CD4-positive, alpha-beta T cell treated with Interleukin-10 for 1 hour (primary cell): Measurements from ENCODE around the gene TSHZ3.

Experiments
- DNase-seq: peaks from one replicate; pipeline ENCODE4 v3.0.0-alpha.2; 2020

Gene TSHZ3

DNA sequence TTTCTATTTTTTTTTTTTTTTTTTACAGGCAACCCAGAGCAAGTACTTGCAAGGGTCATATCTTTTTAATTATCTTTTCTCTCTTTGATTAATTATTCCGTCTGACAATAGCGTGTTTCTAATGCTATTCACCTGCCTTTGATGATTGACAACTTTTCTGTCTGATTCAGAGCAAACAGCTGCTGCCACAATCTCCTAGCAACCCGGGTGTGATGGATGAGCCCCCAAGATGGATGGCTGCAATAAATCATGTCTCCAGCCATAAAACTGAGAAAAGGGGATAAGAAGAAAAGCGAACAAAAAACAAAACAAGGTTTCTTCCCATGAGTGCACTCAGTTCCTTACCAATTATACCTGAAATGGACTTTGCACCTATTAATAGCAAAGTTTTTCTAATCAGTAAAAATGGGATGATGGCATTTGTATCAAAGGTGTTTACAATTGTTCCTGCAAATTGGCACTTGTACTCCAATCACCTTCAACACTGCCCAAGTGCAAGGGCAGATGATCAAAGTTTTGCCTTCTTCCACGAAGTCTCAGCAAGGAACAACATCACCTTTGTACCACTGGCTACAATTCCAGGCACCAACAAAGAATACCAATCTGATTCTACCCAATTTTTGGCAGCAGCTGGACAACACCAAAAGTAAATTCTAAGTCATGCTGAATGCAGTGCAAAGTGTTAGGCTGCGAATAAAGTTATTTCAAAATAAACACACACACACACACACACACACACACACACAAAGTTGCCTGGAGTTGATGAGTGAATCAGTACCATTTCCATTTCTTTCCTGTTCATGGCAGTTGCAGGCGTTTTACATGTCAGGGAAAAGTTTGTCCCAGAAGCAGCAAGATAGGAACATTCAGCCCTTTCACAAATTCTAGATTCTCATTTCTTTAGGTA is 12.0 kb downstream of the TSHZ3 start:
- no peak for DNase-seq

DNA sequence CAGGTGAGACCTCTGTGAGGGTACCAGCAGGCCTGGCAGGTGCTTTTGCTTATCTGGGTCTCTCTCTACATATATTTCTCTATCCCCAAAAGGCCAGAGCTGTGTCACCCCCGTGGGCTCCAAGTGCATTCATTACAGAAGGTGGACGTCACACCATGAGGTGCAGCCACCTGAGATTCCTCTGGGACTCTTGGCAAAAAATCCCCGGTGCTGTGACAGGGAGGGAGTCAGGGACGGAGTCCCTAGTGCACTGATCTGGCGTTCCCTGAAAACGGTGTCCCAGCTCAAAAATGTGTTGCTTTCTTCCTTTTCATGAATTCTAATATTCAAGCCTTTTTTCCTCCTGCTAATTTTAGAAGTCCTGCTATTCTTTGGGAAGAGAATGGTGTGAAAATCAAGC is 13.5 kb downstream of the TSHZ3 start:
- DNase-seq = no peak

- no peak for DNase-seq
Observed at GRCh38 chr19:31334849-31335624, 14.2 kb downstream of the TSHZ3 start.

DNA sequence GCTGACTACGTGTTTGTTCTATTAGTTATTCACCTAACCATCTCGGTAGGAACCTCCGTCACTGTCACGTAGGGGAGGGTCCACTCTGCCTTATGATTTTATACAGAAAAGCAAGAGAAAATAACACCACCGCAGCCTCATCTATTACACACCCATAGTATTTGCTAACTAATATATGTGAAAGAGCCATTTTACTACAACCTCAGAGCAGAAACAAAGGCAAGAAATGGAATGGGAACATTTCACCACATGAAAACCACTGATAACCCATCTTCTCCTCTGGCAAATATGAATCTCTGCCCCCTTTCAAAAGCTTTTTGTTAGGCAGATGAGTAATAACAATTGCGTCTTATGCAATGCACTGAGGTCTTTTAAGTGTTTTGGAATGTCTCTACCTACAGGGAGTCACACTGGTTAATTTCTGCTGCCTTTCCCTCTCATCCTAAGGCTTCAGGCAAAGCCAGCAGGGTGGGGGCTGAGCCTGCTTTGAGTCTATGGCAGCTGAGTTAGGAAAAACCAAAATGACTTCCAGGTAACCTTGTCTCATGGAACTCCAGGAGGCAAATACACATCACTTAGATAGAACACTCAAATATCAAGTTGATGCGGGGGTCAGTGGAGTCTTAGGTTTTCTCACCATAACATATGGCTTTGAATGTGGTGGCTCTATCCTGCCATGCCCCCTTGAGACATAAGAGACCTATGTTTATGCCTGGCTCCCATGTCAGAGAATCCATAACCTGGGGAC is 15.0 kb downstream of the TSHZ3 start:
- no peak for DNase-seq

- no peak for DNase-seq
Observed at GRCh38 chr19:31332096-31332495, 17.1 kb downstream of the TSHZ3 start.

- DNase-seq = no peak
Observed at GRCh38 chr19:31331536-31331935, 17.7 kb downstream of the TSHZ3 start.

GRCh38 chr19:31330761-31331160 is 18.5 kb downstream of the TSHZ3 start:
- DNase-seq = no peak

GRCh38 chr19:31330237-31330636 is 19.0 kb downstream of the TSHZ3 start:
- DNase-seq = no peak

DNA sequence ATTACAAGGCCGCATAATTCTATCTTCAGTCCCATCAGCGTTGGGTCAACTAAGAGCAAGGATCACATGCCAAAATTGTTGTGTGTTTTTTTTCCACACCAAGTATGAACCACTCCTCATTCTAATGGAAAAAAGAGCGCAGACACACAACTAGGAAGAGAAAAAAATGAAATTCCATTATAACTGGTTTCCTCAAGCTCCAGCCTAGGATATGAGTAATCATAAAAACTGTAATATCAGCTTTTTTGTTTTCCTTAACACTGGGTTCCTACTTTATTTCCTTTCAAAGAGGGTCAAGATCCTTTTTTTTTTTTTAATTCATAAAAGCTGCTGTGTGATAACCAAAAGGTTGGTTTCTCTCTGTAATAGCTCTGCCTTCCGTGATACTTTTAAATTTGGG is 19.4 kb downstream of the TSHZ3 start:
- DNase-seq = no peak

DNA sequence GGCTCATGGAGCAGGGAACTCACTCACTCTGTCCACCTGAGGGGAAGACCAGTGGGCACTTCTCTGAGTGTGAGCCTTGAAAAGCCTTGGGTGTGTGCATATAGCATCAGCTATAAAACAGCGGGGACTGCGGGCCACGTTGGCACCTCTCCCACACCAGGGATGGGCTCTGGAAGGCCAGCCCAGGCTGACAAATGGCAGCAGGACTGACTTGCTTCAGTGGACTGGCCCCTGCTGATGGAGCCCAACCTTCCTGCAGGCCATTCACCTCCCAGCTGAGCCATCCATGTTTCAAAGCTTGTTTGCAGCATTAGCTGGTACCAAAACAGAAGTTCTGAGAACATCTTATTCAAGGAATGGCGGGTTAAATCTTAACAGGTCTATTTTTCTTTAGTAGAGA is 21.0 kb downstream of the TSHZ3 start:
- no peak for DNase-seq

GRCh38 chr19:31326329-31327028 is 22.8 kb downstream of the TSHZ3 start:
- no peak for DNase-seq

DNA sequence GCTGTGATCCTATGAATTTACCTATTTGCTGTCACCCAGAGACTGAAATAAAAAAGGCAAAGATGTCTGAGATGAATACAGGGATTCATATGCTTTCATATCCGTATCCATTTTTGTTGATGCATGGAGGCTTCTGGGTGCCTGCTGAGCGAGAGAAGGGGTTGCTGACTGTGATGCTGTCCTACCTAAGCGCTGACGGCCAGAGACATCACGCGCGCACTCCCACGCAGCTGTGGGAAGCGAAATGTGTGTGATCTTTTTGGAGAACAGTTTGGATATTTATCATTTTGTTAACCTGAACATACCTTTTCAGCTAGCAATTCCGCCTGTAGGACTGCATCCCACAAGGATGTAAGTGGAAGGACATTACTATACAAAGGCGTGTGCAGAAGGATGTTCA is 23.9 kb downstream of the TSHZ3 start:
- no peak for DNase-seq

- DNase-seq = no peak
Observed at GRCh38 chr19:31319465-31319864, 29.8 kb downstream of the TSHZ3 start.

DNA sequence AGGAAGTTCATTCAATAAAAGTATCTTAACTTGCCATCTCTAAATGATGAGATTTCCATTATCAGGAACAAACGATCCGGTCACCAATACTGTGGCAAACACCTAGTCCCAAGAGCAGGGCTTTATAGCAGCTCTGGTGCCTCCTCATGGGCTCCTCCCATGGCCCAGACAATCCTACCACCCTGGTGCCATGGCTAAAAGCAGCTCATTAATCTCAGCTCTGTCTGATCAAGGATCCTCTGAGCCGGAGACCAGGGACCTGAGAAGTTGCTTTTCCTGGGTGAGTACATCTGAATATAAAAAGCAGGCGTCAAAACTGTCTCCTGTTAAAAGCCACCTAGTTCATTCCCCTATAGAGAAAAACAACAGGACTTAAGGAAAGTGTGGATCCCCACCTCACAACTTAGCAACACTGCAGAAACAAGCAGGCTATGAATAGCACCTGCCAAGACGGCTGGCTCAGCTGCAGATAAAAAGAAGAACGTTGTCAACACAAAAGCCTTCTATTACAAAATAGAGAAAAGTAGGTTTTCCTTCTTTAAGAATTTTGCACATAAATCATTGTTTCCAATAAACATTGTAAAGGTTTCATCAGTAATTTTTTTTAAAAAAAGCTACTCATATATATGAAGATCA is 30.3 kb downstream of the TSHZ3 start:
- no peak for DNase-seq

GRCh38 chr19:31317570-31317969 is 31.7 kb downstream of the TSHZ3 start:
- no peak for DNase-seq

DNA sequence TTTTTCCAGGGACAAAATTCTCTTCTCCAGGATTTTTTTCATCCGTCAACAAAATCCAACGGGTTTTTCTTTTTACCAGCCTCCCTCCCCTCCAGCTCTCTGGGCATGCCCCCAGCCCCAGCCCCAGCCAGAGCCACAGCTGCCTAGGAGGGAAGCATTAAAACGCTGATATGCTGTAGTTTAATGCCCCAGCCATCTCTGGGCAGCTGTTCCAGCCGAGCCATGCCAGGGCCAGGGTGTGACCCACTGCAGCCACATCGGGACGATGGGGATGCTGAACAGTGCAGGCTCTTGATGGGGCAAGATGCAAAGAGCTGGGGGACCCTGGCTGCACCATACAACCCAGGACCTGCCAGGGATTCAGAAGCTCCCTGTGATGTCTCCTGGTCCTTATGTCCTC is 32.1 kb downstream of the TSHZ3 start:
- no peak for DNase-seq

- no peak for DNase-seq
Observed at GRCh38 chr19:31316201-31316951, 32.9 kb downstream of the TSHZ3 start.

- no peak for DNase-seq
Observed at GRCh38 chr19:31315652-31316051, 33.6 kb downstream of the TSHZ3 start.

GRCh38 chr19:31314849-31315629 is 34.2 kb downstream of the TSHZ3 start:
- DNase-seq = no peak

DNA sequence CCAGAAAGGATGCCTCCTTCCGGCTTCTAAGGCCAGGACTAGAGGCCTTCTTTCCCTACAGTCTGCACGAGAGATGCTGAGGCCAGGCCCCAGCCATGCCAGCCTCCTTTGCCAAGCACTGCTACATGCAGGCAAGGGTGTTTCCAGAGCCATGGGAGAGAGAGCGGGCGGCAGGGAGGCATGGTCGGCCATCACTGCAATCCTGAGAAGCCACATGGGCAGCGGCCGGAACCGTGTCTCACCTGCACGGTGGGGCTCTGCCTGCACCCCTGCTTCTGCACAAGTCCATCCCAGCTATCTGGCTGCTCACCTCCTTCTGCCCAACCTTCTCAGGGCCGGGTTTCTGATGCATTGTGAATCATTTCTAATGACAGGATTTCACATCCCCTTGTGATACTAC is 35.1 kb downstream of the TSHZ3 start:
- no peak for DNase-seq
